ENCODE results near the gene CREB5. TPM values are rescaled to one million over a fixed set of nuclear protein-coding genes. Genes with fewer than 3 reads are reported as not detected.
"Not testable (repeated sequence)": the region's sequence is repeated elsewhere in the genome, so short reads cannot be mapped to it uniquely, and the experiment has no call there.

The CREB5 gene
- total and polyA plus RNA-seq, 10 donors, result 0.88 to 56.8 (median 23.5) TPM

- WGBS, 5 donors, result 79 to 91% (median 79%) methylated on average over 2 of the region's 2 CpGs
- no peaks in the 10 kb centered on the region for H3K4me1 ChIP-seq
- TF ChIP-seq CTCF (IDR thresholded peaks at IDR 0.05 in 8 of 11, conservative IDR thresholded peaks at IDR 0.05 in 3 of 11), result no peak
- TF ChIP-seq POLR2AphosphoS5 (IDR thresholded peaks at IDR 0.05), result no peak
- TF ChIP-seq POLR2A (IDR thresholded peaks at IDR 0.05), result no peak
- no peak overlapping the region for H3K4me3 ChIP-seq
- intact Hi-C loops (cut with DNase I; ENCODE audit: low total_unique reads), result no loop called here
- no peaks in the 10 kb centered on the region for H3K9me3 ChIP-seq
- no peaks in the 10 kb centered on the region for H3K27me3 ChIP-seq (replicated peaks in 1 of 7)
- no peak for DNase-seq
- H3K36me3 ChIP-seq, result no peaks in the 10 kb centered on the region
- H3K27ac ChIP-seq, result no peak overlapping the region
Measured at GRCh38 chr7:28596245-28596935, 184.1 kb downstream of the CREB5 start.

GRCh38 chr7:28597284-28597683, 185.0 kb downstream of the CREB5 start:
- intact Hi-C loops (cut with DNase I; ENCODE audit: low total_unique reads), result no loop called here
- no peaks in the 10 kb centered on the region for H3K4me1 ChIP-seq
- no peak for TF ChIP-seq POLR2AphosphoS5 (IDR thresholded peaks at IDR 0.05)
- no peak for TF ChIP-seq CTCF (IDR thresholded peaks at IDR 0.05 in 8 of 11, conservative IDR thresholded peaks at IDR 0.05 in 3 of 11)
- no peak for TF ChIP-seq POLR2A (IDR thresholded peaks at IDR 0.05)
- no peaks in the 10 kb centered on the region for H3K27me3 ChIP-seq (replicated peaks in 1 of 7)
- H3K4me3 ChIP-seq, result no peak overlapping the region
- H3K9me3 ChIP-seq, result peaks cover 0 to 4% (median 0%) of the 10 kb centered on the region in 8 donors
- no peaks in the 10 kb centered on the region for H3K36me3 ChIP-seq
- WGBS, 5 donors, result 55 to 90% (median 78%) methylated on average over 2 of the region's 2 CpGs
- H3K27ac ChIP-seq, result no peak overlapping the region
- DNase-seq, result no peak

- H3K4me3 ChIP-seq; H3K27me3 ChIP-seq (replicated peaks in 1 of 7); H3K4me1 ChIP-seq; intact Hi-C loops (cut with DNase I; ENCODE audit: low total_unique reads); H3K36me3 ChIP-seq; DNase-seq; H3K27ac ChIP-seq; H3K9me3 ChIP-seq: not testable (repeated sequence)
- WGBS, 5 donors, result 65 to 84% (median 77%) methylated on average over 5 of the region's 5 CpGs
Measured at GRCh38 chr7:28598037-28598436, 185.7 kb downstream of the CREB5 start.

- H3K9me3 ChIP-seq, result peaks cover 0 to 7% (median 0%) of the 10 kb centered on the region in 8 donors
- WGBS, 5 donors, result 94 to 97% (median 96%) methylated on average over 3 of the region's 3 CpGs
- no peak overlapping the region for H3K4me3 ChIP-seq
- no peak for DNase-seq
- H3K27me3 ChIP-seq (replicated peaks in 1 of 7), result no peaks in the 10 kb centered on the region
- TF ChIP-seq CTCF (IDR thresholded peaks at IDR 0.05 in 8 of 11, conservative IDR thresholded peaks at IDR 0.05 in 3 of 11) (no peak), POLR2A (IDR thresholded peaks at IDR 0.05) (no peak), POLR2AphosphoS5 (IDR thresholded peaks at IDR 0.05) (no peak)
- intact Hi-C loops (cut with DNase I; ENCODE audit: low total_unique reads), result no loop called here
- no peaks in the 10 kb centered on the region for H3K36me3 ChIP-seq
- no peak overlapping the region for H3K27ac ChIP-seq
- H3K4me1 ChIP-seq, result no peaks in the 10 kb centered on the region
Measured at GRCh38 chr7:28598586-28598985, 186.3 kb downstream of the CREB5 start.

All from spleen (tissue), 11 donors.